ENCODE results near the gene PLCB1. TPM values are rescaled to one million over a fixed set of nuclear protein-coding genes. Genes with fewer than 3 reads are reported as not detected.

Gene PLCB1
- total and polyA plus RNA-seq, 2 experiments from 2014 or later = 14.9 to 20.7 TPM

GRCh38 chr20:8740265-8740664 is 608.2 kb downstream of the PLCB1 start (continued):
- TF ChIP-seq REST (IDR thresholded peaks at IDR 0.05; ENCODE audit: unreplicated experiment) = no peak
- no peak for TF ChIP-seq POLR2AphosphoS5 (IDR thresholded peaks at IDR 0.05; ENCODE audit: low read depth)
- TF ChIP-seq ZNF331 (CRISPR knock-in tag; IDR thresholded peaks at IDR 0.05; ENCODE audit: low read depth) = no peak

- DNase-seq (ENCODE audit: low spot score) = no peak
- H3K4me1 ChIP-seq (ENCODE audit: insufficient read depth) = no peaks in the 10 kb centered on the region
- H3K79me2 ChIP-seq (replicated peaks; ENCODE audit: insufficient read depth) = no peaks in the 10 kb centered on the region
- no peaks in the 10 kb centered on the region for H3F3A ChIP-seq (replicated peaks; ENCODE audit: low read depth)
- Mint-ChIP-seq H3K27ac (no peak overlapping the region), H3K4me3 (no peak overlapping the region), H3K9me3 (no peaks in the 10 kb centered on the region), H3K4me1 (no peaks in the 10 kb centered on the region), H3K27me3 (ENCODE audit: insufficient read depth, low read depth, poor library complexity) (no peaks in the 10 kb centered on the region), H3K36me3 (ENCODE audit: low read depth) (no peaks in the 10 kb centered on the region)
- H3K36me3 ChIP-seq (ENCODE audit: insufficient read depth) = no peaks in the 10 kb centered on the region
- 0 out of 2 replicates have a peak, but pooled peaks cover 4% of the 10 kb centered on the region for H3K9me2 ChIP-seq (ENCODE audit: insufficient read depth)
- H3K27ac ChIP-seq (ENCODE audit: low read depth) = no peak overlapping the region
- no peaks in the 10 kb centered on the region for H3K27me3 ChIP-seq (ENCODE audit: insufficient read depth)
- no peak for TF ChIP-seq CTCF (conservative IDR thresholded peaks at IDR 0.05; ENCODE audit: low read depth in 2 of 2)
- no peak for TF ChIP-seq EZH2 (IDR thresholded peaks at IDR 0.05; ENCODE audit: low read depth, unreplicated experiment)
- no peak for TF ChIP-seq ZNF462 (CRISPR knock-in tag; IDR thresholded peaks at IDR 0.05)
- H4K20me1 ChIP-seq (replicated peaks; ENCODE audit: insufficient read depth) = no peaks in the 10 kb centered on the region
- no peak overlapping the region for H3K4me2 ChIP-seq
- H3K4me3 ChIP-seq = no peak overlapping the region
- no peak for ATAC-seq
- no peak overlapping the region for H2AFZ ChIP-seq
These were observed 612.3 kb downstream of the PLCB1 start for GRCh38 chr20:8744228-8744844.
